NCI-H526 (cell line): Measurements from ENCODE around the gene RPP38.

Experiments
- DNase-seq, 2 experiments: peaks; one replicate each; lab custom pipeline; 2025; lab: John Stamatoyannopoulos, UW

The RPP38 gene

GRCh38 chr10:15097011-15097812 is at the start of gene RPP38:
TSS of gene RPP38 (plus strand) at chr10:15097355. CDS start at chr10:15103315, 5,960 bp downstream.
- peak; percentile 81 to 91 for DNase-seq

GRCh38 chr10:15049533-15049932 is 47.6 kb upstream of the RPP38 start:
- DNase-seq = no peak

GRCh38 chr10:15052121-15052520 is 45.0 kb upstream of the RPP38 start:
- DNase-seq = no peak

GRCh38 chr10:15053061-15053460 is 44.1 kb upstream of the RPP38 start:
- no peak for DNase-seq

- no peak for DNase-seq
Observed at GRCh38 chr10:15058689-15059088, 38.5 kb upstream of the RPP38 start.

GRCh38 chr10:15059914-15060313 is 37.2 kb upstream of the RPP38 start:
- DNase-seq = no peak

GRCh38 chr10:15060638-15061037 is 36.5 kb upstream of the RPP38 start:
- no peak for DNase-seq

- no peak for DNase-seq
Observed at GRCh38 chr10:15067154-15067553, 30.0 kb upstream of the RPP38 start.

GRCh38 chr10:15068802-15069201 is 28.4 kb upstream of the RPP38 start:
- DNase-seq = no peak

- DNase-seq = no peak
Observed at GRCh38 chr10:15069230-15069629, 27.9 kb upstream of the RPP38 start.

GRCh38 chr10:15072358-15072757 is 24.8 kb upstream of the RPP38 start:
- no peak for DNase-seq

- no peak for DNase-seq
Observed at GRCh38 chr10:15075421-15075820, 21.7 kb upstream of the RPP38 start.

- no peak for DNase-seq
Observed at GRCh38 chr10:15083674-15084501, 13.3 kb upstream of the RPP38 start.

GRCh38 chr10:15084502-15084922 is 12.6 kb upstream of the RPP38 start:
- DNase-seq = no peak

GRCh38 chr10:15088428-15089261 is 8.5 kb upstream of the RPP38 start, which contains the start of gene ACBD7:
TSS of gene ACBD7 (minus strand) at chr10:15088776. CDS start at chr10:15088728, 48 bp downstream.
- peak; percentile 64 to 89 for DNase-seq

GRCh38 chr10:15091418-15091817 is 5.7 kb upstream of the RPP38 start:
- DNase-seq = no peak

- no peak for DNase-seq
Observed at GRCh38 chr10:15092855-15093408, 4.2 kb upstream of the RPP38 start.

- DNase-seq = no peak
Observed at GRCh38 chr10:15096661-15097010, 519 bp upstream of the RPP38 start.

GRCh38 chr10:15099886-15100285 is 2.7 kb downstream of the RPP38 start:
- no peak for DNase-seq

GRCh38 chr10:15103513-15103912 is 6.4 kb downstream of the RPP38 start:
- DNase-seq = no peak

GRCh38 chr10:15106352-15107013 is 9.3 kb downstream of the RPP38 start:
- DNase-seq = peak; percentile 2 to 66
